Astrocyte (in vitro differentiated cells and primary cell): ENCODE measurements around the gene CHCHD6. TPM values are rescaled to one million over a fixed set of nuclear protein-coding genes. Genes with fewer than 3 reads are reported as not detected.

ENCODE experiments used
- DNase-seq: peaks from one replicate; pipeline ENCODE4 v3.0.0-alpha.2; 2010; ENCODE audit warnings: low read depth
- FAIRE-seq: peaks from 2 replicates; lab custom pipeline; 2011; peaks lifted over from hg19 to GRCh38; lab: Jason Lieb, UNC
- H2AFZ ChIP-seq: 2 replicates; pipeline ENCODE4 v1.6.0; 2012; ENCODE audit warnings: low read depth, low read length, inconsistent platforms
- H3K27ac ChIP-seq: 2 replicates; pipeline ENCODE4 v1.5.1; 2011; ENCODE audit warnings: low read depth, low read length, inconsistent platforms
- H3K27me3 ChIP-seq: 2 replicates; pipeline ENCODE4 v1.6.0; 2011; ENCODE audit warnings: low read length, inconsistent platforms; ENCODE audit not compliant: insufficient read depth
- H3K36me3 ChIP-seq: 2 replicates; pipeline ENCODE4 v1.5.1; 2011; ENCODE audit warnings: low read length, inconsistent platforms; ENCODE audit not compliant: insufficient read depth
- H3K4me1 ChIP-seq: 2 replicates; pipeline ENCODE4 v1.5.1; 2011; ENCODE audit warnings: low read length, inconsistent platforms; ENCODE audit not compliant: insufficient read depth
- H3K4me2 ChIP-seq: 2 replicates; pipeline ENCODE4 v1.6.0; 2012; ENCODE audit warnings: low read length, inconsistent platforms
- H3K4me3 ChIP-seq: 2 replicates; pipeline ENCODE4 v1.5.1; 2011; ENCODE audit warnings: low read depth, mild to moderate bottlenecking, low read length, inconsistent platforms; ENCODE audit not compliant: insufficient read depth
- H3K79me2 ChIP-seq: 2 replicates; pipeline ENCODE4 v1.6.0; 2012; ENCODE audit warnings: mild to moderate bottlenecking, low read length, inconsistent platforms; ENCODE audit not compliant: insufficient read depth
- H3K9ac ChIP-seq: 2 replicates; pipeline ENCODE4 v1.6.0; 2012; ENCODE audit warnings: mild to moderate bottlenecking, low read length, inconsistent platforms
- H3K9me3 ChIP-seq: 2 replicates; pipeline ENCODE4 v1.5.1; 2012; ENCODE audit warnings: low read depth, mild to moderate bottlenecking, low read length, inconsistent platforms; ENCODE audit not compliant: insufficient read depth
- H4K20me1 ChIP-seq: 2 replicates; pipeline ENCODE4 v1.6.0; 2012; ENCODE audit warnings: low read length, inconsistent platforms; ENCODE audit not compliant: insufficient read depth
- H3K27ac Mint-ChIP-seq: one replicate; pipeline ENCODE4 v1.8.0; 2021; ENCODE audit warnings: mild to moderate bottlenecking, mixed read lengths; ENCODE audit not compliant: unreplicated experiment
- H3K27me3 Mint-ChIP-seq: one replicate; pipeline ENCODE4 v1.8.0; 2021; ENCODE audit warnings: low read depth, mixed read lengths; ENCODE audit not compliant: unreplicated experiment
- H3K36me3 Mint-ChIP-seq: one replicate; pipeline ENCODE4 v1.8.0; 2021; ENCODE audit warnings: low read depth, mixed read lengths; ENCODE audit not compliant: unreplicated experiment
- H3K4me1 Mint-ChIP-seq: one replicate; pipeline ENCODE4 v1.8.0; 2021; ENCODE audit warnings: low read depth, mixed read lengths; ENCODE audit not compliant: unreplicated experiment
- H3K4me3 Mint-ChIP-seq: one replicate; pipeline ENCODE4 v1.8.0; 2021; ENCODE audit warnings: mild to moderate bottlenecking, moderate library complexity, mixed read lengths; ENCODE audit not compliant: unreplicated experiment
- H3K9me3 Mint-ChIP-seq: one replicate; pipeline ENCODE4 v1.8.0; 2021; ENCODE audit warnings: mild to moderate bottlenecking, mixed read lengths; ENCODE audit not compliant: unreplicated experiment
- EZH2 ChIP-seq: IDR thresholded peaks from 2 replicates; pipeline ENCODE4 v1.6.1; 2012; ENCODE audit warnings: mild to moderate bottlenecking, low read length, inconsistent platforms; ENCODE audit not compliant: insufficient read depth
- total RNA-seq: library from RNA; stranded (reverse); gene quantifications from 2 replicates; pipeline ENCODE4 v1.2.1, GENCODE V29; 2021
- TF ChIP-seq, protein P1 (sequence below): IDR thresholded peaks from 2 replicates; pipeline ENCODE4 v1.5.1; 2011; ENCODE audit warnings: low read depth, mild to moderate bottlenecking, inconsistent platforms, low read length, moderate library complexity; ENCODE audit not compliant: insufficient read depth

The CHCHD6 gene
- total RNA-seq, 1 donor from 2014 or later: 21.1 TPM

- H2AFZ ChIP-seq: no peak overlapping the region
- H3K36me3 ChIP-seq: no peaks in the 10 kb centered on the region
- Mint-ChIP-seq H3K4me3 (no peak overlapping the region), H3K4me1 (peaks cover 5% of the 10 kb centered on the region), H3K27ac (no peak overlapping the region), H3K36me3 (peaks cover 8% of the 10 kb centered on the region), H3K27me3 (no peaks in the 10 kb centered on the region), H3K9me3 (peaks cover 3% of the 10 kb centered on the region)
- H3K27ac ChIP-seq: no peak overlapping the region
- H3K9ac ChIP-seq: no peak overlapping the region
- no peaks in the 10 kb centered on the region for H3K27me3 ChIP-seq
- no peaks in the 10 kb centered on the region for H3K4me1 ChIP-seq
- DNase-seq (no peak), FAIRE-seq (no peak)
- no peaks in the 10 kb centered on the region for H3K79me2 ChIP-seq
- H4K20me1 ChIP-seq: peaks cover 3% of the 10 kb centered on the region
- TF ChIP-seq, protein P1, sequence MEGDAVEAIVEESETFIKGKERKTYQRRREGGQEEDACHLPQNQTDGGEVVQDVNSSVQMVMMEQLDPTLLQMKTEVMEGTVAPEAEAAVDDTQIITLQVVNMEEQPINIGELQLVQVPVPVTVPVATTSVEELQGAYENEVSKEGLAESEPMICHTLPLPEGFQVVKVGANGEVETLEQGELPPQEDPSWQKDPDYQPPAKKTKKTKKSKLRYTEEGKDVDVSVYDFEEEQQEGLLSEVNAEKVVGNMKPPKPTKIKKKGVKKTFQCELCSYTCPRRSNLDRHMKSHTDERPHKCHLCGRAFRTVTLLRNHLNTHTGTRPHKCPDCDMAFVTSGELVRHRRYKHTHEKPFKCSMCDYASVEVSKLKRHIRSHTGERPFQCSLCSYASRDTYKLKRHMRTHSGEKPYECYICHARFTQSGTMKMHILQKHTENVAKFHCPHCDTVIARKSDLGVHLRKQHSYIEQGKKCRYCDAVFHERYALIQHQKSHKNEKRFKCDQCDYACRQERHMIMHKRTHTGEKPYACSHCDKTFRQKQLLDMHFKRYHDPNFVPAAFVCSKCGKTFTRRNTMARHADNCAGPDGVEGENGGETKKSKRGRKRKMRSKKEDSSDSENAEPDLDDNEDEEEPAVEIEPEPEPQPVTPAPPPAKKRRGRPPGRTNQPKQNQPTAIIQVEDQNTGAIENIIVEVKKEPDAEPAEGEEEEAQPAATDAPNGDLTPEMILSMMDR: no peak
- TF ChIP-seq EZH2: no peak
- no peak overlapping the region for H3K4me2 ChIP-seq
- no peaks in the 10 kb centered on the region for H3K9me3 ChIP-seq
- no peak overlapping the region for H3K4me3 ChIP-seq
Observed at GRCh38 chr3:126773167-126773566, 69.1 kb downstream of the CHCHD6 start.

GRCh38 chr3:126773783-126774182, 69.7 kb downstream of the CHCHD6 start:
- Mint-ChIP-seq H3K27me3 (no peaks in the 10 kb centered on the region), H3K4me1 (peaks cover 5% of the 10 kb centered on the region), H3K4me3 (no peak overlapping the region), H3K27ac (no peak overlapping the region), H3K36me3 (peaks cover 8% of the 10 kb centered on the region), H3K9me3 (peaks cover 3% of the 10 kb centered on the region)
- TF ChIP-seq EZH2: no peak
- TF ChIP-seq, protein P1: no peak
- no peak overlapping the region for H3K27ac ChIP-seq
- DNase-seq (no peak), FAIRE-seq (no peak)
- H4K20me1 ChIP-seq: peaks cover 3% of the 10 kb centered on the region
- H3K36me3 ChIP-seq: no peaks in the 10 kb centered on the region
- H3K4me2 ChIP-seq: no peak overlapping the region
- no peak overlapping the region for H3K4me3 ChIP-seq
- no peak overlapping the region for H3K9ac ChIP-seq
- no peaks in the 10 kb centered on the region for H3K27me3 ChIP-seq
- no peak overlapping the region for H2AFZ ChIP-seq
- H3K4me1 ChIP-seq: no peaks in the 10 kb centered on the region
- no peaks in the 10 kb centered on the region for H3K79me2 ChIP-seq
- H3K9me3 ChIP-seq: no peaks in the 10 kb centered on the region

DNA sequence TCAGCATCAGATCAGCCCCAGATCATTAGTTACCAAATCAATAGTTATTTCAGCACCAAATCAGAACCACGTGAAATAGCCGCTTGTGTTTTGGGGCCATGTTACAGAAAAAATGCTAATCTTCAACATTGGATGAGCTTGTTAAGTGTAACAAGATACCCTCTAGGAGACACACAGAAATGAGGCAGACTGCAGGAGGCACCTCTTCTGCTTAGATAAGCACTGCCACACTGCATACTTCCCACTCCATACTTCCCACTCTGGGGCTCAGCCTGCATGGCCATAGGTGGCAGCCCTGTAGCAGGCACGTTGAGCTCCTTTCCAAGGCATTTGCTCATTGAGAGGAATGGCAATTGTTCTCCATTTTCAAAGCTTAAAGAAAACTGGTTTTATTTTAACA, 73.3 kb downstream of the CHCHD6 start:
- Mint-ChIP-seq H3K9me3 (peaks cover 2% of the 10 kb centered on the region), H3K4me1 (peaks cover 16% of the 10 kb centered on the region), H3K36me3 (peaks cover 6% of the 10 kb centered on the region), H3K4me3 (no peak overlapping the region), H3K27me3 (no peaks in the 10 kb centered on the region), H3K27ac (no peak overlapping the region)
- Histone ChIP-seq H3K27me3 (no peaks in the 10 kb centered on the region), H2AFZ (no peak overlapping the region), H3K4me3 (no peak overlapping the region), H3K36me3 (no peaks in the 10 kb centered on the region), H3K4me2 (no peak overlapping the region), H3K27ac (no peak overlapping the region), H3K79me2 (no peaks in the 10 kb centered on the region), H3K4me1 (peaks cover 11% of the 10 kb centered on the region), H3K9ac (no peak overlapping the region), H3K9me3 (no peaks in the 10 kb centered on the region), H4K20me1 (peaks cover 3% of the 10 kb centered on the region)
- TF ChIP-seq, protein P1: no peak
- no peak for TF ChIP-seq EZH2
- DNase-seq (no peak), FAIRE-seq (no peak)
